NCI-H146 treated with DMSO at 0.1 percent for 48 hours (cell line): ENCODE results near the gene EPS8L3.
"Not testable (repeated sequence)": the region's sequence is repeated elsewhere in the genome, so short reads cannot be mapped to it uniquely, and the experiment has no call there.

Source experiments
- DNase-seq: peaks from one replicate; lab custom pipeline; 2025; ENCODE audit not compliant: unreplicated experiment; lab: John Stamatoyannopoulos, UW

Gene EPS8L3

GRCh38 chr1:109764561-109765482, 1.1 kb upstream of the EPS8L3 start:
- DNase-seq = no peak

GRCh38 chr1:109762821-109763645, 690 bp downstream of the EPS8L3 start:
- DNase-seq = no peak

GRCh38 chr1:109762039-109762585, 1.6 kb downstream of the EPS8L3 start:
- no peak for DNase-seq

- DNase-seq = no peak
Observed at GRCh38 chr1:109761227-109762038, 2.3 kb downstream of the EPS8L3 start.

- DNase-seq = no peak
Observed at GRCh38 chr1:109760581-109761226, 3.0 kb downstream of the EPS8L3 start.

- no peak for DNase-seq
Observed at GRCh38 chr1:109759513-109760334, 4.0 kb downstream of the EPS8L3 start.

- no peak for DNase-seq
Observed at GRCh38 chr1:109757936-109758786, 5.6 kb downstream of the EPS8L3 start.

- DNase-seq = no peak
Observed at GRCh38 chr1:109756848-109757521, 6.7 kb downstream of the EPS8L3 start.

GRCh38 chr1:109756325-109756724, 7.4 kb downstream of the EPS8L3 start:
- DNase-seq = not testable (repeated sequence)

GRCh38 chr1:109754738-109755137, 9.0 kb downstream of the EPS8L3 start:
- no peak for DNase-seq

GRCh38 chr1:109751531-109752260, 12.0 kb downstream of the EPS8L3 start:
- DNase-seq = no peak

- no peak for DNase-seq
Observed at GRCh38 chr1:109750920-109751319, 12.8 kb downstream of the EPS8L3 start.

GRCh38 chr1:109750241-109750882, 13.4 kb downstream of the EPS8L3 start:
- DNase-seq = no peak

GRCh38 chr1:109749221-109749620, 14.5 kb downstream of the EPS8L3 start:
- DNase-seq = no peak

GRCh38 chr1:109748311-109748710, 15.4 kb downstream of the EPS8L3 start:
- not testable (repeated sequence) for DNase-seq

GRCh38 chr1:109740615-109741373, 22.9 kb downstream of the EPS8L3 start, which contains the start of gene GSTM3:
Gene GSTM3, minus strand, starts transcription at chr1:109741038. Its CDS starts 751 bp downstream, at chr1:109740287.
- DNase-seq = no peak
